Adipocyte (in vitro differentiated cells): ENCODE data around the gene OBSCN.

Experiments
- DNase-seq: peaks from one replicate; pipeline ENCODE4 v3.0.0-alpha.2; 2015; ENCODE audit warnings: low read depth
- H3K27me3 ChIP-seq: replicated peaks from 2 replicates; pipeline ENCODE4 v1.7.0; 2013; ENCODE audit warnings: mild to moderate bottlenecking, low read length, moderate library complexity; ENCODE audit not compliant: control insufficient read depth, insufficient read depth
- H3K36me3 ChIP-seq: 2 replicates; pipeline ENCODE4 v1.7.0; 2013; ENCODE audit warnings: low read length, mild to moderate bottlenecking, moderate library complexity; ENCODE audit not compliant: control insufficient read depth, insufficient read depth, severe bottlenecking
- H3K4me1 ChIP-seq: 2 replicates; pipeline ENCODE4 v1.7.0; 2013; ENCODE audit warnings: mild to moderate bottlenecking, low read length, moderate library complexity; ENCODE audit not compliant: control insufficient read depth, insufficient read depth
- H3K4me3 ChIP-seq: 2 replicates; pipeline ENCODE4 v1.7.0; 2013; ENCODE audit warnings: mild to moderate bottlenecking, low read length, moderate library complexity
- H3K9ac ChIP-seq: 2 replicates; pipeline ENCODE4 v1.7.0; 2013; ENCODE audit warnings: mild to moderate bottlenecking, low read length, moderate library complexity
- H3K9me3 ChIP-seq: 2 replicates; pipeline ENCODE4 v1.7.0; 2013; ENCODE audit warnings: mild to moderate bottlenecking, low read length, moderate library complexity; ENCODE audit not compliant: control insufficient read depth

The OBSCN gene

DNA sequence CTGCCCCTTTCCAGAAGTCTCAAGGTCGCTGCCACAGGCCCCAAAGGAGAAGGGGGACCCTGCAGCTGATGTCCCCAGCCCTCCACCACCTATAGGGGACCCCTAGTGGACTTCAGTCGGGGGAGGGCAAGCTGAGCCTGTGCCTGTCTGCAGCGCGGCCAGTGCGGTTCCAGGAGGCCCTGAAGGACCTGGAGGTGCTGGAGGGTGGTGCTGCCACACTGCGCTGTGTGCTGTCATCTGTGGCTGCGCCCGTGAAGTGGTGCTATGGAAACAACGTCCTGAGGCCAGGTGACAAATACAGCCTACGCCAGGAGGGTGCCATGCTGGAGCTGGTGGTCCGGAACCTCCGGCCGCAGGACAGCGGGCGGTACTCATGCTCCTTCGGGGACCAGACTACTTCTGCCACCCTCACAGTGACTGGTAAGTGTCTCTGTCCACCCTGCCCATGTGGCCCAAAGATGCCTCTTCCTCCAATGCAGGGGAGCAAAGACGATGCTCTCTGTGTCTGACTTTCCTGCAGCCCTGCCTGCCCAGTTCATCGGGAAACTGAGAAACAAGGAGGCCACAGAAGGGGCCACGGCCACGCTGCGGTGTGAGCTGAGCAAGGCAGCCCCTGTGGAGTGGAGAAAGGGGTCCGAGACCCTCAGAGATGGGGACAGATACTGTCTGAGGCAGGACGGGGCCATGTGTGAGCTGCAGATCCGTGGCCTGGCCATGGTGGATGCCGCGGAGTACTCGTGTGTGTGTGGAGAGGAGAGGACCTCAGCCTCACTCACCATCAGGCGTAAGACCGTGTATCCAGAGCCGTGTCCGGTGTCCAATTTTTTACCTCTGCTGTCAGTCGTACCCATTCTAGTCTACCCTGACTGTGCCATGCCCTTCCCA lies 79.9 kb downstream of the OBSCN start:
- Histone ChIP-seq H3K9ac (no peak overlapping the region), H3K4me1 (no peaks in the 10 kb centered on the region), H3K9me3 (no peaks in the 10 kb centered on the region), H3K36me3 (no peaks in the 10 kb centered on the region), H3K4me3 (no peak overlapping the region), H3K27me3 (peaks cover 7% of the 10 kb centered on the region)
- no peak for DNase-seq

- Histone ChIP-seq H3K4me1 (no peaks in the 10 kb centered on the region), H3K27me3 (peaks cover 16% of the 10 kb centered on the region), H3K9me3 (no peaks in the 10 kb centered on the region), H3K4me3 (no peak overlapping the region), H3K9ac (no peak overlapping the region), H3K36me3 (no peaks in the 10 kb centered on the region)
- DNase-seq = no peak
Observed at GRCh38 chr1:228288536-228289238, 80.8 kb downstream of the OBSCN start.

DNA sequence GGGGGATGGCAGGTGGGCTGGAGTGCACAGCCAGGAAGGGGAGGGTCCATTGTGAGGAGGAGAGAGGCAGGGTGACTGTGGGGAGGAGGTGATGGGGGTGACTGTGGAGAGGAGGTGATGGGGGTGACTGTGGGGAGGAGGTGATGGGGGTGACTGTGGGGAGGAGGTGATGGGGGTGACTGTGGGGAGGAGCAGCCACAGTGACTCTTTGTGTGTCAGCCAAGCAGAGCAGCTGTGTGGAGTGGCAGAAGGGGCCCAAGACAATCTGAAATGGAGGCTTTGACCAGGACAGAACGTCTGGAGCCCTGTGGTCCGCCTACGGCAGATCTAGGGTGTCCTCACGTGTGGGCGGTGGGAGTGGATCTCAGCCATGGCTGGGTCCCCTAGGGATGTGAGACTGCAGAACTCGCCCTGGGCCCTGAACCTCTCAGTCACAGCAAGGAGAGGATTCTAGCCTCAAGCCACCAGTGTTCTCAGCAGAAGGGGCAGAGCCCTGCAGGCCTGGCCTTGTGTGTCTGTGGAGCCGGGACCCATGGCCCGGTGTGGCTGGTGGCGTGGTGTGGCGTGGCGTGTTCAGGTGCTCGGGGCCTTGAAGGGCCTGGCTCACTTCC lies 81.5 kb downstream of the OBSCN start:
- no peak overlapping the region for H3K4me3 ChIP-seq
- peaks cover 19% of the 10 kb centered on the region for H3K27me3 ChIP-seq
- H3K9ac ChIP-seq = no peak overlapping the region
- DNase-seq = no peak
- no peaks in the 10 kb centered on the region for H3K36me3 ChIP-seq
- no peaks in the 10 kb centered on the region for H3K9me3 ChIP-seq
- no peaks in the 10 kb centered on the region for H3K4me1 ChIP-seq

DNA sequence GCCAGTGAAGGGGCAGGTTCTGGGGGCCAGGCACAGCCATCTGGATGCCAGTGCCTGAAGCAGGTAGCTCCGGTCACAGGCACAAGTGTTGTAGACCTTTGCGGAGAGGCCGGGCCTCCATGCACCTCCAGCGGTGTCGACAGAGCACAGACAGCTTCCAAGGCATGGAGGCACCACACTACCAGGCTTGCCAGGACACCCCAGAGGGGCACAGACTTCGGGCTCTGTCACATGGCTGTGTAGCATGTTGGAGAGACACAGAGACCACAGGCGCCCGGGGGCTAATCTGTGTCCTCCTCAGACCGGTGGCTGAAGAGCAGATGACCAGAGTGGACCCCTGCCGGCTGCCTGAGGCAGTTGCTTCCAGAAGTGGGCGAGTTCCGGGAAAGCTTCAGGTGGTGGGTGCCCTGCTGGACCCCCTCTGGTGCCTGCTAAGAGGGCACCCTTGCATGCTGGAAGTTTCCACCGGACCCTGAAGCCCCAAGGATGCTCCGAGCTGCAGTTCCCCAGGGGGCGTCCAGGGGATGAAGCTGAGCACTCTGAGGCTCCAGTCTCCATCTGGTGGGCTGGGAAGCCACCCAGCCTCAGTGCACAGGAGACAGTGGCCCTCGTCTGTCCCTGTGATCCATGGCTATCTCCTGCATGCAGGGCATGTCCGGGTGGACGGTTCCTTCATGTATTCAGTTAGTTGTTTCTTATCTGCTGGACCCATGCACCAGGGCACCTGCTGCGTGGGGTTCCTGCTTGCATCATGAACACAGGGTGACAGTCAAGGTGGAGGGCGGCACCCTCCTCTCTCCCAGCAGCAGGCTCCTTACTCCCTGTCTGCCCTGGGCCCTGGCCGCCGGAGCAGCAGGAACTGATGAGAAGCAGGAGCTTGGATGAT lies 82.4 kb downstream of the OBSCN start:
- Histone ChIP-seq H3K27me3 (peaks cover 19% of the 10 kb centered on the region), H3K9me3 (no peaks in the 10 kb centered on the region), H3K36me3 (no peaks in the 10 kb centered on the region), H3K4me3 (no peak overlapping the region), H3K9ac (no peak overlapping the region), H3K4me1 (no peaks in the 10 kb centered on the region)
- DNase-seq = no peak

DNA sequence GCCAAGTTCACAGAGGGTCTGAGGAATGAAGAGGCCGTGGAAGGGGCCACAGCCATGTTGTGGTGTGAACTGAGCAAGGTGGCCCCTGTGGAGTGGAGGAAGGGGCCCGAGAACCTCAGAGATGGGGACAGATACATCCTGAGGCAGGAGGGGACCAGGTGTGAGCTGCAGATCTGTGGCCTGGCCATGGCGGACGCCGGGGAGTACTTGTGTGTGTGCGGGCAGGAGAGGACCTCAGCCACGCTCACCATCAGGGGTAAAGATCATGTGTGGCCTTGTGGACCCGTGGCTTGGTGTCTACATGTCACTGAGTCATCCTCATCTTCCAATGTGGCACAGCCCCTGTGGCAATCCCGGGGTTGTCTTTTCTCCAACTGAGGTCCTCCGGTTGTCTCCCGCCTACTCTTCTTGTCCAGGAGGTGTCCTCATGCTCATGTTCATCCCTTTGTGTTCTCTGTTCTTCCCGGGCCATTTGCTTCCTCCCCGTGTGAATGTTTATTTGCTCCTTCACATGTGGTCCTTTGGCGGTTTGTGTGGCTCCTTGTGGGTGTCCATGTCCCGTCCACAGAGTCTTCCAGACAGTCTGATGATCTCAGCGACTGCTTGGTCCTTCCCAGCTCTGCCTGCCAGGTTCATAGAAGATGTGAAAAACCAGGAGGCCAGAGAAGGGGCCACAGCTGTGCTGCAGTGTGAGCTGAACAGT lies 84.2 kb downstream of the OBSCN start:
- H3K4me1 ChIP-seq = no peaks in the 10 kb centered on the region
- no peak for DNase-seq

DNA sequence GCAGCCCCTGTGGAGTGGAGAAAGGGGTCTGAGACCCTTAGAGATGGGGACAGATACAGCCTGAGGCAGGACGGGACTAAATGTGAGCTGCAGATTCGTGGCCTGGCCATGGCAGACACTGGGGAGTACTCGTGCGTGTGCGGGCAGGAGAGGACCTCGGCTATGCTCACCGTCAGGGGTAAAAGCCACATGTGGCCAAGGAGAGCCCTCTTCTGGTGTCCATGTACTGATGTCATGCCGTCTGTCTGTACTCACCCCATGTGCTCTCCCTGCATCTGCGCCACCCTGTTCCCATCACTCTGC lies 84.7 kb downstream of the OBSCN start:
- H3K9ac ChIP-seq = no peak overlapping the region
- H3K9me3 ChIP-seq = peaks cover 10% of the 10 kb centered on the region
- no peak for DNase-seq
- H3K4me1 ChIP-seq = no peaks in the 10 kb centered on the region
- H3K36me3 ChIP-seq = no peaks in the 10 kb centered on the region
- H3K27me3 ChIP-seq = peaks cover 19% of the 10 kb centered on the region
- no peak overlapping the region for H3K4me3 ChIP-seq

More for the DNA sequence above, 84.2 kb downstream of the OBSCN start:
- Histone ChIP-seq H3K9me3 (peaks cover 5% of the 10 kb centered on the region), H3K36me3 (no peaks in the 10 kb centered on the region), H3K9ac (no peak overlapping the region), H3K4me3 (no peak overlapping the region), H3K27me3 (peaks cover 19% of the 10 kb centered on the region)

DNA sequence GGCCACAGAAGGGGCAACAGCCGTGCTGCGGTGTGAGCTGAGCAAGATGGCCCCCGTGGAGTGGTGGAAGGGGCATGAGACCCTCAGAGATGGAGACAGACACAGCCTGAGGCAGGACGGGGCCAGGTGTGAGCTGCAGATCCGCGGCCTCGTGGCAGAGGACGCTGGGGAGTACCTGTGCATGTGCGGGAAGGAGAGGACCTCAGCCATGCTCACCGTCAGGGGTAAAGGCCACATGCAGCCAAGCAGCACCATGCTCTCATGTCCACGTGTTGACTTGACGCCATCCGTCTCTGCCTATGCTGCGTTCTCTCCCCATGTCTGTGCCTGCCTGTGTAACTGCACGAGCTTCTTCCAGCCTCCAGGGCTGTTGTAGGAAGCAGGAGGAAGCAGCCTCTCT lies 85.5 kb downstream of the OBSCN start:
- DNase-seq = no peak
- H3K4me1 ChIP-seq = no peaks in the 10 kb centered on the region
- no peak overlapping the region for H3K4me3 ChIP-seq
- peaks cover 19% of the 10 kb centered on the region for H3K27me3 ChIP-seq
- no peaks in the 10 kb centered on the region for H3K36me3 ChIP-seq
- no peak overlapping the region for H3K9ac ChIP-seq
- peaks cover 18% of the 10 kb centered on the region for H3K9me3 ChIP-seq

GRCh38 chr1:228293816-228294500 lies 86.1 kb downstream of the OBSCN start:
- H3K4me3 ChIP-seq = no peak overlapping the region
- H3K4me1 ChIP-seq = no peaks in the 10 kb centered on the region
- H3K9ac ChIP-seq = no peak overlapping the region
- peaks cover 19% of the 10 kb centered on the region for H3K27me3 ChIP-seq
- H3K9me3 ChIP-seq = peaks cover 19% of the 10 kb centered on the region
- DNase-seq = no peak
- no peaks in the 10 kb centered on the region for H3K36me3 ChIP-seq

DNA sequence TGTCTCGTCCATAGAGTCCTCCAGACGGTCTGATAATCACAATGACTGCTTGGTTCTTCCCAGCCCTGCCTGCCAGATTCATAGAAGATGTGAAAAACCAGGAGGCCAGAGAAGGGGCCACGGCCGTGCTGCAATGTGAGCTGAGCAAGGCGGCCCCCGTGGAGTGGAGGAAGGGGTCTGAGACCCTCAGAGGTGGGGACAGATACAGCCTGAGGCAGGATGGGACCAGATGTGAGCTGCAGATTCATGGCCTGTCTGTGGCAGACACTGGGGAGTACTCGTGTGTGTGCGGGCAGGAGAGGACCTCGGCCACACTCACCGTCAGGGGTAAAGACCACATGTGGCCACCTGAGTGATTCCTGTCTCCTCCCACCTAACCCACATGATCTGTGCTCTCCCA lies 86.9 kb downstream of the OBSCN start:
- Histone ChIP-seq H3K9me3 (peaks cover 25% of the 10 kb centered on the region), H3K9ac (no peak overlapping the region), H3K4me1 (no peaks in the 10 kb centered on the region), H3K27me3 (peaks cover 19% of the 10 kb centered on the region), H3K36me3 (no peaks in the 10 kb centered on the region), H3K4me3 (no peak overlapping the region)
- DNase-seq = no peak

GRCh38 chr1:228295201-228295600 lies 87.4 kb downstream of the OBSCN start:
- DNase-seq = no peak
- no peaks in the 10 kb centered on the region for H3K4me1 ChIP-seq
- no peak overlapping the region for H3K4me3 ChIP-seq
- peaks cover 19% of the 10 kb centered on the region for H3K27me3 ChIP-seq
- no peak overlapping the region for H3K9ac ChIP-seq
- H3K9me3 ChIP-seq = peaks cover 28% of the 10 kb centered on the region
- no peaks in the 10 kb centered on the region for H3K36me3 ChIP-seq
